ENCODE data around the gene PTBP2. TPM values are rescaled to one million over a fixed set of nuclear protein-coding genes. Genes with fewer than 3 reads are reported as not detected.

The PTBP2 gene
- total and polyA plus RNA-seq, 2 of the 8 experiments (the other 6 are each of a cell fraction or from before 2014, with no cell fraction given): 24.2 to 61.7 TPM

GRCh38 chr1:96763514-96763913 lies 41.9 kb downstream of the PTBP2 start (continued):
- TF ChIP-seq, protein P1, sequence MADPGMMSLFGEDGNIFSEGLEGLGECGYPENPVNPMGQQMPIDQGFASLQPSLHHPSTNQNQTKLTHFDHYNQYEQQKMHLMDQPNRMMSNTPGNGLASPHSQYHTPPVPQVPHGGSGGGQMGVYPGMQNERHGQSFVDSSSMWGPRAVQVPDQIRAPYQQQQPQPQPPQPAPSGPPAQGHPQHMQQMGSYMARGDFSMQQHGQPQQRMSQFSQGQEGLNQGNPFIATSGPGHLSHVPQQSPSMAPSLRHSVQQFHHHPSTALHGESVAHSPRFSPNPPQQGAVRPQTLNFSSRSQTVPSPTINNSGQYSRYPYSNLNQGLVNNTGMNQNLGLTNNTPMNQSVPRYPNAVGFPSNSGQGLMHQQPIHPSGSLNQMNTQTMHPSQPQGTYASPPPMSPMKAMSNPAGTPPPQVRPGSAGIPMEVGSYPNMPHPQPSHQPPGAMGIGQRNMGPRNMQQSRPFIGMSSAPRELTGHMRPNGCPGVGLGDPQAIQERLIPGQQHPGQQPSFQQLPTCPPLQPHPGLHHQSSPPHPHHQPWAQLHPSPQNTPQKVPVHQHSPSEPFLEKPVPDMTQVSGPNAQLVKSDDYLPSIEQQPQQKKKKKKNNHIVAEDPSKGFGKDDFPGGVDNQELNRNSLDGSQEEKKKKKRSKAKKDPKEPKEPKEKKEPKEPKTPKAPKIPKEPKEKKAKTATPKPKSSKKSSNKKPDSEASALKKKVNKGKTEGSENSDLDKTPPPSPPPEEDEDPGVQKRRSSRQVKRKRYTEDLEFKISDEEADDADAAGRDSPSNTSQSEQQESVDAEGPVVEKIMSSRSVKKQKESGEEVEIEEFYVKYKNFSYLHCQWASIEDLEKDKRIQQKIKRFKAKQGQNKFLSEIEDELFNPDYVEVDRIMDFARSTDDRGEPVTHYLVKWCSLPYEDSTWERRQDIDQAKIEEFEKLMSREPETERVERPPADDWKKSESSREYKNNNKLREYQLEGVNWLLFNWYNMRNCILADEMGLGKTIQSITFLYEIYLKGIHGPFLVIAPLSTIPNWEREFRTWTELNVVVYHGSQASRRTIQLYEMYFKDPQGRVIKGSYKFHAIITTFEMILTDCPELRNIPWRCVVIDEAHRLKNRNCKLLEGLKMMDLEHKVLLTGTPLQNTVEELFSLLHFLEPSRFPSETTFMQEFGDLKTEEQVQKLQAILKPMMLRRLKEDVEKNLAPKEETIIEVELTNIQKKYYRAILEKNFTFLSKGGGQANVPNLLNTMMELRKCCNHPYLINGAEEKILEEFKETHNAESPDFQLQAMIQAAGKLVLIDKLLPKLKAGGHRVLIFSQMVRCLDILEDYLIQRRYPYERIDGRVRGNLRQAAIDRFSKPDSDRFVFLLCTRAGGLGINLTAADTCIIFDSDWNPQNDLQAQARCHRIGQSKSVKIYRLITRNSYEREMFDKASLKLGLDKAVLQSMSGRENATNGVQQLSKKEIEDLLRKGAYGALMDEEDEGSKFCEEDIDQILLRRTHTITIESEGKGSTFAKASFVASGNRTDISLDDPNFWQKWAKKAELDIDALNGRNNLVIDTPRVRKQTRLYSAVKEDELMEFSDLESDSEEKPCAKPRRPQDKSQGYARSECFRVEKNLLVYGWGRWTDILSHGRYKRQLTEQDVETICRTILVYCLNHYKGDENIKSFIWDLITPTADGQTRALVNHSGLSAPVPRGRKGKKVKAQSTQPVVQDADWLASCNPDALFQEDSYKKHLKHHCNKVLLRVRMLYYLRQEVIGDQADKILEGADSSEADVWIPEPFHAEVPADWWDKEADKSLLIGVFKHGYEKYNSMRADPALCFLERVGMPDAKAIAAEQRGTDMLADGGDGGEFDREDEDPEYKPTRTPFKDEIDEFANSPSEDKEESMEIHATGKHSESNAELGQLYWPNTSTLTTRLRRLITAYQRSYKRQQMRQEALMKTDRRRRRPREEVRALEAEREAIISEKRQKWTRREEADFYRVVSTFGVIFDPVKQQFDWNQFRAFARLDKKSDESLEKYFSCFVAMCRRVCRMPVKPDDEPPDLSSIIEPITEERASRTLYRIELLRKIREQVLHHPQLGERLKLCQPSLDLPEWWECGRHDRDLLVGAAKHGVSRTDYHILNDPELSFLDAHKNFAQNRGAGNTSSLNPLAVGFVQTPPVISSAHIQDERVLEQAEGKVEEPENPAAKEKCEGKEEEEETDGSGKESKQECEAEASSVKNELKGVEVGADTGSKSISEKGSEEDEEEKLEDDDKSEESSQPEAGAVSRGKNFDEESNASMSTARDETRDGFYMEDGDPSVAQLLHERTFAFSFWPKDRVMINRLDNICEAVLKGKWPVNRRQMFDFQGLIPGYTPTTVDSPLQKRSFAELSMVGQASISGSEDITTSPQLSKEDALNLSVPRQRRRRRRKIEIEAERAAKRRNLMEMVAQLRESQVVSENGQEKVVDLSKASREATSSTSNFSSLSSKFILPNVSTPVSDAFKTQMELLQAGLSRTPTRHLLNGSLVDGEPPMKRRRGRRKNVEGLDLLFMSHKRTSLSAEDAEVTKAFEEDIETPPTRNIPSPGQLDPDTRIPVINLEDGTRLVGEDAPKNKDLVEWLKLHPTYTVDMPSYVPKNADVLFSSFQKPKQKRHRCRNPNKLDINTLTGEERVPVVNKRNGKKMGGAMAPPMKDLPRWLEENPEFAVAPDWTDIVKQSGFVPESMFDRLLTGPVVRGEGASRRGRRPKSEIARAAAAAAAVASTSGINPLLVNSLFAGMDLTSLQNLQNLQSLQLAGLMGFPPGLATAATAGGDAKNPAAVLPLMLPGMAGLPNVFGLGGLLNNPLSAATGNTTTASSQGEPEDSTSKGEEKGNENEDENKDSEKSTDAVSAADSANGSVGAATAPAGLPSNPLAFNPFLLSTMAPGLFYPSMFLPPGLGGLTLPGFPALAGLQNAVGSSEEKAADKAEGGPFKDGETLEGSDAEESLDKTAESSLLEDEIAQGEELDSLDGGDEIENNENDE (IDR thresholded peaks at IDR 0.05; ENCODE audit: insufficient replicate concordance, low read length): no peak
- no peak for TF ChIP-seq POLR2A (IDR thresholded peaks at IDR 0.05; ENCODE audit: control extremely low read depth in 1 of 2, low read depth in 2 of 2, low read length in 2 of 2)
- TF ChIP-seq RFX5 (IDR thresholded peaks at IDR 0.05; ENCODE audit: borderline replicate concordance, low read depth, low read length): no peak
- no peak for TF ChIP-seq NRF1 (IDR thresholded peaks at IDR 0.05; ENCODE audit: low read depth, low read length)
- TF ChIP-seq FOSL1 (IDR thresholded peaks at IDR 0.05; ENCODE audit: insufficient read depth, low read depth, low read length): no peak
- no peak for TF ChIP-seq BACH1 (IDR thresholded peaks at IDR 0.05; ENCODE audit: low read length)
- no peak for TF ChIP-seq KDM1A (IDR thresholded peaks at IDR 0.05; ENCODE audit: borderline replicate concordance, low read length)
- no peak for TF ChIP-seq SUZ12 (IDR thresholded peaks at IDR 0.05; ENCODE audit: low read length)
- TF ChIP-seq BCL11A (IDR thresholded peaks at IDR 0.05; ENCODE audit: low read depth in 2 of 2, low read length in 2 of 2): no peak
- TF ChIP-seq MAFK (IDR thresholded peaks at IDR 0.05; ENCODE audit: low read depth, low read length): no peak

Measured in H1 (cell line).